GM21381 (cell line): ENCODE data around the gene CDH8.
"Not testable (repeated sequence)": the region's sequence is repeated elsewhere in the genome, so short reads cannot be mapped to it uniquely, and the experiment has no call there.

ENCODE experiments used
- ATAC-seq: cut with Tn5 transposase; IDR thresholded peaks from one replicate; pipeline ENCODE4 v1.9.1; 2021; ENCODE audit warnings: mild to moderate bottlenecking, moderate library complexity; ENCODE audit not compliant: unreplicated experiment

Gene CDH8

GRCh38 chr16:61797296-61797795 lies 238.9 kb downstream of the CDH8 start:
- no peak for ATAC-seq

GRCh38 chr16:61792194-61792909 lies 243.9 kb downstream of the CDH8 start:
- ATAC-seq: no peak

GRCh38 chr16:61791464-61791863 lies 244.8 kb downstream of the CDH8 start:
- no peak for ATAC-seq

- not testable (repeated sequence) for ATAC-seq
Observed at GRCh38 chr16:61781855-61782254, 254.4 kb downstream of the CDH8 start.

GRCh38 chr16:61780161-61780560 lies 256.1 kb downstream of the CDH8 start:
- ATAC-seq: no peak

GRCh38 chr16:61770301-61770700 lies 265.9 kb downstream of the CDH8 start:
- no peak for ATAC-seq

GRCh38 chr16:61763991-61764390 lies 272.2 kb downstream of the CDH8 start:
- ATAC-seq: no peak

GRCh38 chr16:61763013-61763412 lies 273.2 kb downstream of the CDH8 start:
- ATAC-seq: no peak

- ATAC-seq: no peak
Observed at GRCh38 chr16:61730997-61731396, 305.2 kb downstream of the CDH8 start.

GRCh38 chr16:61726701-61727100 lies 309.5 kb downstream of the CDH8 start:
- ATAC-seq: no peak

GRCh38 chr16:61726125-61726524 lies 310.1 kb downstream of the CDH8 start:
- no peak for ATAC-seq

- ATAC-seq: no peak
Observed at GRCh38 chr16:61721544-61721943, 314.7 kb downstream of the CDH8 start.

- ATAC-seq: no peak
Observed at GRCh38 chr16:61715393-61715792, 320.8 kb downstream of the CDH8 start.

- ATAC-seq: no peak
Observed at GRCh38 chr16:61713787-61714186, 322.5 kb downstream of the CDH8 start.

GRCh38 chr16:61699640-61700039 lies 336.6 kb downstream of the CDH8 start:
- ATAC-seq: not testable (repeated sequence)

- ATAC-seq: no peak
Observed at GRCh38 chr16:61684541-61684940, 351.7 kb downstream of the CDH8 start.

- no peak for ATAC-seq
Observed at GRCh38 chr16:61681673-61682072, 354.6 kb downstream of the CDH8 start.

GRCh38 chr16:61681124-61681523 lies 355.1 kb downstream of the CDH8 start:
- ATAC-seq: no peak

GRCh38 chr16:61678182-61678581 lies 358.1 kb downstream of the CDH8 start:
- ATAC-seq: no peak

GRCh38 chr16:61677776-61678175 lies 358.5 kb downstream of the CDH8 start:
- ATAC-seq: no peak

- ATAC-seq: no peak
Observed at GRCh38 chr16:61676740-61677139, 359.5 kb downstream of the CDH8 start.

GRCh38 chr16:61671161-61671560 lies 365.1 kb downstream of the CDH8 start:
- no peak for ATAC-seq

GRCh38 chr16:61665512-61665911 lies 370.7 kb downstream of the CDH8 start:
- no peak for ATAC-seq
